Suprapubic skin (tissue), 4 donors: ENCODE data around the gene RASGRP3.

Source experiments
- EP300 ChIP-seq: sonication (generic); formaldehyde crosslinking; IDR thresholded peaks from one replicate; pipeline ENCODE4 v1.6.1; 2017; ENCODE audit warnings: antibody characterized with exemption
- POLR2A ChIP-seq, 2 donors: fragments of 450-650 bp; IDR thresholded peaks; one replicate each; pipeline ENCODE4 v1.6.1; 2017; ENCODE audit warnings: antibody characterized with exemption in 2 of 2, mild to moderate bottlenecking in 2 of 2, moderate library complexity in 2 of 2
- POLR2AphosphoS5 ChIP-seq, 3 donors: sonication (generic); formaldehyde crosslinking; IDR thresholded peaks; one replicate each; pipeline ENCODE4 v1.6.1; 2017; ENCODE audit warnings: antibody characterized with exemption in 3 of 3
- TF ChIP-seq, protein P1 (sequence below), 2 donors: fragments of 200-600 bp in 1 of 2; fragments of 450-650 bp in 1 of 2; sonication (generic) in 1 of 2; IDR thresholded peaks; one replicate each; pipeline ENCODE4 v1.5.1; 2016 to 2019; ENCODE audit warnings: antibody characterized with exemption in 2 of 2, mild to moderate bottlenecking in 1 of 2, moderate library complexity in 1 of 2

DNA sequence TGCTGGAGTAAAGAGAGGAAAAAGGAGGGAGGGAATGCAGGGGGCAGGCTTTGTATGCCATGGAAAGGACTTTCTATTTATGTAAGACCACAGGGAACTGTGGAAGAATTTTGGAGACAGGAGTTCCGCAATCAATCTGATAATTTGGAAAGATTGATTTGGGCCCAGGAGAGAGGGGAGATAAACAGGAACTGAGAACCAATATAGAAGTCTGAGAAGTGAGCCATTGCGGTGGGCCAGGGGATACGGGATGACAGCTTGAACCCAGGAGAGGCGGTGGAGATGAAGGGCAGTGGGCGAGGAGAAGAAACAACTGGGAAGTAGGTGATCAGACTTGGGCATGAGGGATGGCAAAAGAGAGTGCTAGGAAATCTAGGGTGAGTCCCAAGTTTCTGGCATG, 23.7 kb downstream of the RASGRP3 start:
- no peak for TF ChIP-seq POLR2AphosphoS5 (IDR thresholded peaks at IDR 0.05)
- TF ChIP-seq, protein P1, sequence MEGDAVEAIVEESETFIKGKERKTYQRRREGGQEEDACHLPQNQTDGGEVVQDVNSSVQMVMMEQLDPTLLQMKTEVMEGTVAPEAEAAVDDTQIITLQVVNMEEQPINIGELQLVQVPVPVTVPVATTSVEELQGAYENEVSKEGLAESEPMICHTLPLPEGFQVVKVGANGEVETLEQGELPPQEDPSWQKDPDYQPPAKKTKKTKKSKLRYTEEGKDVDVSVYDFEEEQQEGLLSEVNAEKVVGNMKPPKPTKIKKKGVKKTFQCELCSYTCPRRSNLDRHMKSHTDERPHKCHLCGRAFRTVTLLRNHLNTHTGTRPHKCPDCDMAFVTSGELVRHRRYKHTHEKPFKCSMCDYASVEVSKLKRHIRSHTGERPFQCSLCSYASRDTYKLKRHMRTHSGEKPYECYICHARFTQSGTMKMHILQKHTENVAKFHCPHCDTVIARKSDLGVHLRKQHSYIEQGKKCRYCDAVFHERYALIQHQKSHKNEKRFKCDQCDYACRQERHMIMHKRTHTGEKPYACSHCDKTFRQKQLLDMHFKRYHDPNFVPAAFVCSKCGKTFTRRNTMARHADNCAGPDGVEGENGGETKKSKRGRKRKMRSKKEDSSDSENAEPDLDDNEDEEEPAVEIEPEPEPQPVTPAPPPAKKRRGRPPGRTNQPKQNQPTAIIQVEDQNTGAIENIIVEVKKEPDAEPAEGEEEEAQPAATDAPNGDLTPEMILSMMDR (IDR thresholded peaks at IDR 0.05), result no peak
- no peak for TF ChIP-seq EP300
- no peak for TF ChIP-seq POLR2A (IDR thresholded peaks at IDR 0.05)
